MCF 10A (cell line): Measurements from ENCODE around the gene GNB5. TPM values are rescaled to one million over a fixed set of nuclear protein-coding genes. Genes with fewer than 3 reads are reported as not detected.

Source experiments
- BruUV-seq: library from RNA; stranded (reverse); fragments of 400-500 nt; replicated peaks from 2 replicates; lab custom pipeline; 2021; lab: Mats Ljungman, UMichigan
- CTCF ChIA-PET: fragments of 300-600 bp; sonication (Branson Sonifier 250); formaldehyde crosslinking; extraction: SDS; loops from one replicate; lab custom pipeline; 2021; ENCODE audit warnings: antibody characterized with exemption, inconsistent platforms; lab: Yijun Ruan, JAX
- POLR2A ChIA-PET: fragments of 300-600, 350-650 bp; sonication (Branson Sonifier 250); formaldehyde crosslinking; extraction: SDS; loops from one replicate; lab custom pipeline; 2020; ENCODE audit warnings: antibody characterized with exemption, inconsistent platforms; lab: Yijun Ruan, JAX
- DNase-seq: peaks from one replicate; pipeline ENCODE4 v3.0.0-alpha.2; 2018; ENCODE audit not compliant: unreplicated experiment
- H3K27ac Mint-ChIP-seq: one replicate; pipeline ENCODE4 v1.8.0; 2022; ENCODE audit warnings: mild to moderate bottlenecking, low read depth, mixed read lengths; ENCODE audit not compliant: unreplicated experiment
- H3K27me3 Mint-ChIP-seq: one replicate; pipeline ENCODE4 v1.8.0; 2022; ENCODE audit warnings: mixed read lengths; ENCODE audit not compliant: insufficient read depth, unreplicated experiment
- H3K36me3 Mint-ChIP-seq: one replicate; pipeline ENCODE4 v1.8.0; 2022; ENCODE audit warnings: mild to moderate bottlenecking, moderate library complexity, mixed read lengths; ENCODE audit not compliant: insufficient read depth, unreplicated experiment
- H3K4me1 Mint-ChIP-seq: one replicate; pipeline ENCODE4 v1.8.0; 2022; ENCODE audit warnings: mixed read lengths; ENCODE audit not compliant: insufficient read depth, unreplicated experiment
- H3K4me3 Mint-ChIP-seq: one replicate; pipeline ENCODE4 v1.8.0; 2022; ENCODE audit warnings: mild to moderate bottlenecking, moderate library complexity, mixed read lengths; ENCODE audit not compliant: unreplicated experiment
- H3K9me3 Mint-ChIP-seq: one replicate; pipeline ENCODE4 v1.8.0; 2022; ENCODE audit warnings: mixed read lengths; ENCODE audit not compliant: unreplicated experiment
- CTCF ChIP-seq: fragments of 200-600 bp; IDR thresholded peaks from one replicate; pipeline ENCODE4 v1.8.0; 2022; ENCODE audit warnings: antibody characterized with exemption, mild to moderate bottlenecking; ENCODE audit not compliant: unreplicated experiment
- intact Hi-C: fragments of 100-400 bp; cut with micrococcal nuclease; formaldehyde crosslinking; loops from 2 replicates; pipeline ENCODE4 v1.14.1; 2022
- total RNA-seq: library from RNA; stranded (reverse); gene quantifications from 2 replicates; pipeline ENCODE4 v1.2.3, GENCODE V29; 2022

The GNB5 gene
- total RNA-seq, 1 experiment from 2014 or later: 31.8 TPM

- H3K27ac Mint-ChIP-seq: no peak overlapping the region
- H3K36me3 Mint-ChIP-seq: no peaks in the 10 kb centered on the region
Observed at GRCh38 chr15:52180851-52181450, 10.2 kb downstream of the GNB5 start.

GRCh38 chr15:52180196-52180835, 10.9 kb downstream of the GNB5 start:
- POLR2A ChIA-PET: interaction anchor here (0.7 to 2.8 kb wide), 18 partner anchors 10 to 477 kb away, joined by 3 to 22 read pairs (median 8); partner anchors contain the start of gene LEO1
- CTCF ChIA-PET: interaction anchor here (0.5 kb wide), 1 partner anchor 105 kb away, joined by 3 read pairs; no protein-coding TSS in a partner anchor
- peak overlapping the region; percentile 81 for H3K4me3 Mint-ChIP-seq
- H3K36me3 Mint-ChIP-seq: no peaks in the 10 kb centered on the region
- peak overlapping the region; percentile 93 for H3K27ac Mint-ChIP-seq
- H3K4me1 Mint-ChIP-seq: peaks cover 10% of the 10 kb centered on the region
- H3K9me3 Mint-ChIP-seq: no peaks in the 10 kb centered on the region
- TF ChIP-seq CTCF: no peak
- intact Hi-C loops: no loop called here
- no peaks in the 10 kb centered on the region for H3K27me3 Mint-ChIP-seq
- no peak for DNase-seq
- BruUV-seq: TSS peak; percentile 54

More at GRCh38 chr15:52180851-52181450, 10.2 kb downstream of the GNB5 start:
- intact Hi-C loops: no loop called here
- ChIA-PET CTCF (interaction anchor here (0.5 kb wide), 1 partner anchor 104 kb away, joined by 3 read pairs; no protein-coding TSS in a partner anchor), POLR2A (interaction anchor here (0.9 to 2.8 kb wide), 9 partner anchors 13 to 210 kb away, joined by 4 to 22 read pairs (median 9); partner anchors contain the start of gene LEO1)
- peaks cover 10% of the 10 kb centered on the region for H3K4me1 Mint-ChIP-seq
- DNase-seq: no peak
- H3K27me3 Mint-ChIP-seq: no peaks in the 10 kb centered on the region
- TF ChIP-seq CTCF: no peak
- peak overlapping the region; percentile 81 for H3K4me3 Mint-ChIP-seq
- BruUV-seq: no TSS peak
- no peaks in the 10 kb centered on the region for H3K9me3 Mint-ChIP-seq

- H3K36me3 Mint-ChIP-seq: no peaks in the 10 kb centered on the region
- H3K9me3 Mint-ChIP-seq: no peaks in the 10 kb centered on the region
- H3K27me3 Mint-ChIP-seq: no peaks in the 10 kb centered on the region
- ChIA-PET POLR2A (interaction anchor here (0.6 to 2.8 kb wide), 32 partner anchors 8 to 556 kb away, joined by 3 to 22 read pairs (median 6); partner anchors contain the start of genes LEO1 and TMOD3), CTCF (interaction anchor here (0.6 to 0.8 kb wide), 4 partner anchors 37 to 427 kb away, joined by 3 read pairs; no protein-coding TSS in a partner anchor)
- intact Hi-C loops: loop anchor here (5.0 kb wide), 1 partner anchor 157 kb away; no protein-coding TSS in a partner anchor
- H3K4me3 Mint-ChIP-seq: peak overlapping the region; percentile 81
- H3K4me1 Mint-ChIP-seq: peaks cover 10% of the 10 kb centered on the region
- BruUV-seq: no TSS peak
- peak; percentile 21 for TF ChIP-seq CTCF
- DNase-seq: peak; percentile 87
- H3K27ac Mint-ChIP-seq: peak overlapping the region; percentile 93
Observed at GRCh38 chr15:52179278-52180195, 11.7 kb downstream of the GNB5 start.
